Ishikawa (cell line): Measurements from ENCODE around the gene TSPAN18.

Experiments used
- EGR1 ChIP-seq: IDR thresholded peaks from 2 replicates; pipeline ENCODE4 v1.6.1; 2012
- MAX ChIP-seq: IDR thresholded peaks from 2 replicates; pipeline ENCODE4 v1.6.1; 2012
- RAD21 ChIP-seq: IDR thresholded peaks from 2 replicates; pipeline ENCODE4 v1.6.1; 2012; ENCODE audit warnings: low read depth
- TEAD4 ChIP-seq: IDR thresholded peaks from 2 replicates; pipeline ENCODE4 v1.6.1; 2012

DNA sequence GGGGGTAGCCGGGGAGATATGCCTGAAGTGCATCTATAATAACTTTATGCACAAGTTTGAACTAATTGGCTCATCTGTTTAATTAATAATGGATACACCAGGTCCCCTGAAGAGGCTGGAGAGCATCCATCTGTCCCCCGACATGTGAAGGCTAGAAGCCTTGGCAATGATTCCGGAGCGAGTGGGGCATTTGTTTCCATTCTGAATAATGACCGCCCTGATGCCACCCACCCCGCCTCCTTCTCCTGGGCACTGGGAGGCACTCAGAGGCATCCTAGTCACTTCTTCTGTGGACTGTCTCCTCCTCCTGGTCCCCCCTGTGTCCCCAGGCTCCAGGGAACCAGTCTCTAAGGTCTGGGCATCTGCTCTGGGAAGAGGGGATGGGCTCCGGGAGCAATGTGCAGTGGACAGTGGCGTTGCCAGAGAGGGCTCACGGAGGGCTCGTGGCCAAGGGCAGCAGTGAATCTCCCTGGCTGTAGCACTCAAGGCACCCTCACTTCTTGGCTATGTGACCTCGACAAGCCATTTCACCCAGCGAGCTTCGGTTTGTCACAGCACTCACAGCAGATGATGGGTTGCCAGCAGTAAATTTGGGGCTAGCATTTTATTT is 64.7 kb downstream of the TSPAN18 start:
- TF ChIP-seq MAX = no peak
- TF ChIP-seq RAD21 = no peak
- TF ChIP-seq TEAD4 = no peak
- no peak for TF ChIP-seq EGR1
